GM12875 (cell line): ENCODE measurements around the gene C5.

ENCODE experiments used
- H3K4me3 ChIP-seq: one replicate; pipeline ENCODE4 v1.5.1; 2011; ENCODE audit warnings: low read depth, low read length, control low read depth
- TF ChIP-seq, protein P1 (sequence below): IDR thresholded peaks from 2 replicates; pipeline ENCODE4 v1.5.1; 2011; ENCODE audit warnings: low read depth, mild to moderate bottlenecking, control low read depth, inconsistent platforms, low read length, moderate library complexity, borderline replicate concordance; ENCODE audit not compliant: insufficient read depth

Gene C5

DNA sequence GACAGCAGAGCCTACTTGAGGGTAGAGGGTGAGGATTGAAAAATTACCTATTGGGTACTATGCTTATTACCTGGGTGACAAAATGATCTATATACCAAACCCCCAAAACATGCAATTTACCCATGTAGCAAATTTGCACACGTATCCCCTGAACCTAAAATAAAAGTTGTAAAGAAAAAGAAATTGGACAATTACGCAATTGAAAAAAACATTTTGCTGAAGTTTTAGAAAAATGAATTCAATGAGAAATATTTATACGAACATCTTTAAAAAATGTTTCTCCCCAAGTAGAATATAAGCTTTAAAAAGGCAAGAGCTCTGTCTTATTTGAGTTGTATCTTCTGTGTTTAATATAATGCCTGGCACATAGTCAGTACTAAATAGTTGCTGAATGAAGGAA is 93.2 kb downstream of the C5 start:
- H3K4me3 ChIP-seq, result no peak overlapping the region
- TF ChIP-seq, protein P1, sequence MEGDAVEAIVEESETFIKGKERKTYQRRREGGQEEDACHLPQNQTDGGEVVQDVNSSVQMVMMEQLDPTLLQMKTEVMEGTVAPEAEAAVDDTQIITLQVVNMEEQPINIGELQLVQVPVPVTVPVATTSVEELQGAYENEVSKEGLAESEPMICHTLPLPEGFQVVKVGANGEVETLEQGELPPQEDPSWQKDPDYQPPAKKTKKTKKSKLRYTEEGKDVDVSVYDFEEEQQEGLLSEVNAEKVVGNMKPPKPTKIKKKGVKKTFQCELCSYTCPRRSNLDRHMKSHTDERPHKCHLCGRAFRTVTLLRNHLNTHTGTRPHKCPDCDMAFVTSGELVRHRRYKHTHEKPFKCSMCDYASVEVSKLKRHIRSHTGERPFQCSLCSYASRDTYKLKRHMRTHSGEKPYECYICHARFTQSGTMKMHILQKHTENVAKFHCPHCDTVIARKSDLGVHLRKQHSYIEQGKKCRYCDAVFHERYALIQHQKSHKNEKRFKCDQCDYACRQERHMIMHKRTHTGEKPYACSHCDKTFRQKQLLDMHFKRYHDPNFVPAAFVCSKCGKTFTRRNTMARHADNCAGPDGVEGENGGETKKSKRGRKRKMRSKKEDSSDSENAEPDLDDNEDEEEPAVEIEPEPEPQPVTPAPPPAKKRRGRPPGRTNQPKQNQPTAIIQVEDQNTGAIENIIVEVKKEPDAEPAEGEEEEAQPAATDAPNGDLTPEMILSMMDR, result no peak

DNA sequence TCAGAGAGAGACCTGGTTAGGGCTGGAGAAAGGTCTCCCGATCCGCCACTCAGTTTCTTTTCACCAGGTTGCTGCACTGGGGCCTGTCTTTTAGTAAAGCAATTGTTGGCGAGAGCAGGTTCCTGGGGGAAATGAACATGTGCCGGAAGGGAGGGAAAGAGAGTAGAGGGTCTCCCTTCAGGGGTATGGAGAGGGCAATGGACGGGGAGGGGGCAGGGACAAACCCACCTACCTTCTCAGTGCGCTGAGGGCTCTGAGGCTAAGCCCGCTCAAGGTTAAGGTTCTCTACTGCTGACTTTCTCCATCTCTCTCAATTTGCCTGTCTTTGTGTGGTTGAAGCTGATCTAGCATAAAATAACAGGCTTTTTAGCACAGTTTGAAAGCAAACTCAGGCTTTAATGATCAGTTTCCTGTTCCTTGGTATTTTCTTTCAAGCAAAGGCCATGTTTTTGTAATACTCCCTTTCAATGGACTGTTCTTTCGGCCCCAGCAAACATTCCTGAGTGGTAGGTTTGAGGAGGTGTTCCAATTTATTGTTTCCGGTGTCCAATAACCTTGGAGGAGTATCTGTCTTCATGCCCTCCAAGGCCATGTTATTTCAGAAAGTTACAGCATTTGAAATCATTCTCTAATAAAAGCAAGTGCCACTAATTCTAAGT is 98.0 kb downstream of the C5 start:
- no peak overlapping the region for H3K4me3 ChIP-seq
- TF ChIP-seq, protein P1, result no peak

DNA sequence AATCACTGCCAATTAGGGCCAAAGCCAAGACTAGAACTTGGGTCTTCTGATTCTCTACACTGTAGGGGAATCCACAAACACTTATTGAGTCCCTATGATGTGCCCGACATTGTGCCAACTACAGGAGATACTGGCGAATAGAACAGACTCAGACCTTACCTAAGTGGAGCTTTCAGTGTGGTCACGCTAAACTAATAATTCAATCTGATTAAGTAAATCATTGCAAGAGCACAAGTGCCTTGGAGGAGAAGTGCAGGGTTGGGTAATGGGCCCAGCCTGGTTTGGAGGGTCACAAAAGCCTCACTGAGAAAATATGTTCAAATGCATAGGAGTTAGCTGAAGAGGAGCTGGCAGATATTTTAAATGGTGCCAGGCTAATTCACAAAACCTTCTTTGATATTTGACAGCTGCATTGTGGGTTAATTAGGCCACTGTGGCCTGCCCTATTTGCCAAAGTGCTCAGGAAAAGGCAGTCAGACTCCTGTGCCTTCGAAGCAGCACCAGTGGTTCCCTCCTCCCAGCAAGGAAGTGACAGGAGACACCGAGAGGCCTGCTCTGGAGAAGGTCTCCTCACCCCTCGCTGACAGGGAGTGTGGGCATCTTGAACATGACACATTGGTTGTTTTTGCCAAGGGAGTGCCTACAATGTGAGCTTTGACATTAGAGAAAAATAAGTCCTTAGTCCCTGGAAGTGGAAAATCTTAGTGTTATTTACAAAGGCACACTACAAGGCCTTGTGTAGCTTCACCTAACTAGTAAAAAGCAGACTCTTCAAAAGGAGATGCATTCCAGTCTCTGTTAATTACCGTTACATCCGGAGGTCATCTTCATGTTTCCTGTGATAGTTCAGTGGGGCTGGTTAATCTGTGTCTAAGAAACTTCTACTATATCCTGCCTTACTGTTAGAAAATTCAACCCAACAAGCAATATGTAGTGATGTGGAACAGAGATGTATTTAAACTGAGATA is 99.4 kb downstream of the C5 start:
- TF ChIP-seq, protein P1, result no peak
- no peak overlapping the region for H3K4me3 ChIP-seq

DNA sequence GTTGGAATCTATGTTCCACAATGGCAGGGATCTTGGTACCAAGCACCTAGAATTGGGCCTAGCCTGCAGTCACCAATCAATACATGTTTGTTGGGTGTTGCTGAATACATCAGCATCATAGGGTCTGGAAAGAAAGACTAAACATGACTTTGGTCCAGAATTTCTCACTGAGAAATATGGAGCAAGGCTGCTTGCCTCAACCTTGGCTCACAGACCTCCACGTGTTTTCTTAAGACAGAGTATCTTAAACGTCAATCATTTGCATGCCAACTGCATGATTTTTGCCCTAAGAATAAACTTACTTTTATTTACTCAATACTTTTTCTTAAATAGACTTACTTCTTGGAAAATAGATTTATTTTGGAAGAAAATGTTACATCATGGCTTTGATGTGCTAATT is 100.8 kb downstream of the C5 start:
- H3K4me3 ChIP-seq, result no peak overlapping the region
- TF ChIP-seq, protein P1, result no peak

DNA sequence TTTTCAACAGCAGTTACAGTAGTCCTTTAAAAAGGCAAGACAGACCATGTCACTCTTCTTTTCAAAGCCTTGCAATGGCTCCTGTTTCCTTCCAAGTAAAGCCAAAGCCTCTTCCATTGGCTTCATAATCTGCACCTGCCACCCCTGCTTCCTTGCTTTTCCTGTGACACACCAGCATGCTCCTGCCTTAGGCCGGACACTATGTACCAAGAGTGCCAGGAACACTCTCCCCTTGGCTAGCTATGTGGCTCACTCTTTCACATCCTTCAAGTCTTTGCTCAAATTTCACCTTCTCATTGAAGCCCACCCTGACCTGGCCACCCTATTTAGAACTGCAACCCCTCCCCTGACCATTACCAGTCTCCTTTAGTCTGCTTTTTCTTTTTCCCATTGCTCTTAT is 101.3 kb downstream of the C5 start:
- H3K4me3 ChIP-seq, result no peak overlapping the region

DNA sequence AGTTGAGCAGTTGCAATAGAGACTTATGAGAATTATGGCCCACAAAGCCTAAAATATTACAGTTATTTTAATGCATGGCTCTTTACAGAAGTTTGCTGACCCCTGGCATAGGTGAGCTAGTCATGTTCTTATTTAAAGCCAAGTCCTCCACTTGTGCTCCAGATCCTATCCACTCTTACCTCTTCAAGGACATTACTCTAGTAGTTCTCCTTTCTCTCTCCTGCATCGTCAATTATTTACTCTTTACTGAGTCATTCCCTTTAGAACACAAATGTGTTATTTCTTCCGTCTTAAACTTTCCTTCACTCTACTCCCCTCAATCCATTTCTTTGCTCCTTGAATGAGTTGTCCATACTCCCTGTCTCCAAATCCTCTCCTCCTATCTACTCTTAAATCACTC is 102.9 kb downstream of the C5 start:
- TF ChIP-seq, protein P1, result no peak
- no peak overlapping the region for H3K4me3 ChIP-seq

More for the DNA sequence above, 101.3 kb downstream of the C5 start:
- TF ChIP-seq, protein P1, result no peak
